Testis (tissue), 2 donors: Measurements from ENCODE around the gene FURIN.

Experiments
- POLR2A ChIP-seq: fragments of 450-650 bp; IDR thresholded peaks from one replicate; pipeline ENCODE4 v1.6.1; 2017; ENCODE audit warnings: antibody characterized with exemption, mild to moderate bottlenecking, moderate library complexity
- TF ChIP-seq, protein P1 (sequence below), 3 experiments: fragments of 450-650 bp in 2 of 3; fragments of 200-600 bp in 1 of 3; sonication (generic) in 1 of 3; IDR thresholded peaks; one replicate each; pipeline ENCODE4 v1.5.1; 2016 to 2019; ENCODE audit warnings: antibody characterized with exemption in 3 of 3, mild to moderate bottlenecking in 2 of 3, moderate library complexity in 1 of 3

GRCh38 chr15:90822204-90822955 lies 46.0 kb upstream of the FURIN start:
- TF ChIP-seq, protein P1, sequence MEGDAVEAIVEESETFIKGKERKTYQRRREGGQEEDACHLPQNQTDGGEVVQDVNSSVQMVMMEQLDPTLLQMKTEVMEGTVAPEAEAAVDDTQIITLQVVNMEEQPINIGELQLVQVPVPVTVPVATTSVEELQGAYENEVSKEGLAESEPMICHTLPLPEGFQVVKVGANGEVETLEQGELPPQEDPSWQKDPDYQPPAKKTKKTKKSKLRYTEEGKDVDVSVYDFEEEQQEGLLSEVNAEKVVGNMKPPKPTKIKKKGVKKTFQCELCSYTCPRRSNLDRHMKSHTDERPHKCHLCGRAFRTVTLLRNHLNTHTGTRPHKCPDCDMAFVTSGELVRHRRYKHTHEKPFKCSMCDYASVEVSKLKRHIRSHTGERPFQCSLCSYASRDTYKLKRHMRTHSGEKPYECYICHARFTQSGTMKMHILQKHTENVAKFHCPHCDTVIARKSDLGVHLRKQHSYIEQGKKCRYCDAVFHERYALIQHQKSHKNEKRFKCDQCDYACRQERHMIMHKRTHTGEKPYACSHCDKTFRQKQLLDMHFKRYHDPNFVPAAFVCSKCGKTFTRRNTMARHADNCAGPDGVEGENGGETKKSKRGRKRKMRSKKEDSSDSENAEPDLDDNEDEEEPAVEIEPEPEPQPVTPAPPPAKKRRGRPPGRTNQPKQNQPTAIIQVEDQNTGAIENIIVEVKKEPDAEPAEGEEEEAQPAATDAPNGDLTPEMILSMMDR (IDR thresholded peaks at IDR 0.05) = no peak
- no peak for TF ChIP-seq POLR2A
